HG03039 (cell line): ENCODE data around the gene DMD.

Source experiments
- ATAC-seq: cut with Tn5 transposase; IDR thresholded peaks from one replicate; pipeline ENCODE4 v1.9.1; 2021; ENCODE audit warnings: mild to moderate bottlenecking, moderate library complexity; ENCODE audit not compliant: unreplicated experiment

The DMD gene

GRCh38 chrX:31217084-31217483 lies 1994.3 kb downstream of the DMD start:
- ATAC-seq = no peak

- no peak for ATAC-seq
Observed at GRCh38 chrX:31215277-31215815, 1996.0 kb downstream of the DMD start.

DNA sequence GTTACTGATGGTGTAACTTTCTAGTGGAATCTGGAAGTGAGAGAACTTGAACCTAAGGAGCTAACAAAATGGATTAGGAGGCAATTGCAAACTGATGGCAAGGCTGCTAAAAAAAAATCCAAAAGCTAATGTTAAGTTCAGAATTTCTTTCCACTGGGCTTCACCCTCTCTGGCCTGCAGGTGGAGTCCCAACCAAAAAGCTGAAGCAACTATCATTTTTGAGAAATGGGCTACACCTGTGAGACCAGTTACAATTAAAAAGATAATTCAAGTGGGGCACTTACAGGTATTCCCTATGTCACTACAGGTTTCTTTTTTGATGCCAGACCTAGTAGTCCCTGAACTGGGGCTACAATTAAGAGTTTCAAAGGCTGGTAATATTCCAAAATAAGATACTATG lies 1997.4 kb downstream of the DMD start:
- ATAC-seq = no peak

- ATAC-seq = no peak
Observed at GRCh38 chrX:31212856-31213748, 1998.2 kb downstream of the DMD start.

DNA sequence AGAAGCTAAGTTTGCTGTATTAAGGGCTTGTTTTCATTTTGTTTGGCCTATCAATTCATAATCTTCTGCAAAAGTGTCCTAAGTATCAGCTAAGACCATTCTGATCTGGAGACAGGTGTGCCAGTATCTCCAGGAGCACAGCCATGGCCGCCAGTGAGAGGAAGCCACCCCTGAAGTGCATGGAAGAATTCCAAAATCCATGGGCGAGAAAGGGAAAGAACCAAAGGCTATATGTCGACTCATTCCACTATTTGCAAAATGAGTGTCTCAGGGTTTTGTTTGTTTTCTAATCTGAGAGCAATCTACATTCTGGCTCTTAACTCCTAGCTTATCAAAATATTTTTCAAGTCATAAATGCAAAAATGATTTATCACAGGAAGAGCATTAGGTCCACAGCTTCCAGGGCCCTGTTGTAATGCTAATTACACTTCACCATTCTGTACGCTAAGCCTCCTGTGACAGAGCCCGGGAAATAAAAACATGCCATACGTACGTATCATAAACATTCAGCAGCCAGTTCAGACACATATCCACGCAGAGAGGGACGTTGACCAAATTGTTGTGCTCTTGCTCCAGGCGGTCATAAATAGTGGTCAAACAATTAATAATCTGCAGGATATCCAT lies 2002.2 kb downstream of the DMD start:
- no peak for ATAC-seq

DNA sequence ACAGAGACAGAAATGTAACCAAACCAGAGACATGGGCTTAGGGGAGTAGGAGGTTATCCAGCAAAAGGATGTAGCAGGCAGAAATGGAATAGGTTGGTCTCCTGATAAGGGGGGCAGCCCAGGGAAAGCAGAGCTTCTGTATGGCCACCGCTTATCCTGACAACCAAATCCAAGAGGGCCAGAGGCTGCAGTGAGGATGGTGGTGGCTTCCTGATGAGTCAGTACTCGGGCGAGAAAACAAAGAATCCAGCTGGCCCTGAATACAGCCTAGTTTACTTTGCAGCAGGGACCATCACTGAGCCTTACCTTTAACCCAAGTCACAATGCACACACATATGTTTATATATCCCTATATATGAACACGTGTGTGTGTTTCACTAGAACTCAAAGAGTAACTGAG lies 2009.8 kb downstream of the DMD start:
- no peak for ATAC-seq

- no peak for ATAC-seq
Observed at GRCh38 chrX:31200430-31200829, 2010.9 kb downstream of the DMD start.

- ATAC-seq = no peak
Observed at GRCh38 chrX:31199840-31200114, 2011.6 kb downstream of the DMD start.

DNA sequence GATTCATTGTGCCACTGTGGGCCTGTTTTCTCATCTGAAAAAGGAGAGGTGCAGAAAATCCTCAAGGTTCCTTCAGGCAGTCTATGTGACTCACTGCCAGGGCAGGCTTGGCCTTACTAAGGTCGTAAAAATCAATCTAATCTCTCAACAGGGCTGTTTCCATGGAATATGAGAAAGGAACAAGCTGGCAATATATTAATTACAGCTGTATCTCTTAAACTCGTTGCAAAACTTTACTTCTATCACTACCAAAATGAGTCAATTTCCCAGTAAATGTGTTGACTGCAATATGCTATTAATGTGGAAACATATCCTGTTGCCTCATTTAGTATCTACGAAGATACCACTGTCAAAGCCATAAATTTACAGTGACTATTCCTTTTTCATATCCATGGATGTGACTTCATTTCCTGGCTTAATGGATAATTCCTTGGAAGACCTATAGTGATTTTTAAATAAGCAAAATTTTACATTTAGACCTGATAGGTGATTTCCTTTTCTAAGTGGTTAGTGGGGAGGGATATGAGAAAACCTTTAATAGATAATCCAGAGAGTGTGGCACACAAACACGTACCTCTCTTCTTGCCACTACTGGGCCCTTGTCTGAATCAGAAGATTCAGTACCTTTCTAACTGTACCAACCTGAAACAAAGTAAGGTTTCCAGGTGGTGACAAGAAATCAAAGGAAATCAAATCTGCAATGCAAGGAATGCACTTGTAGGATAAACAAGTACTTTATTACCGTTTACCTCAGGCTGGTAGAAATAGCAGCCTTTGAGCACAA lies 2012.1 kb downstream of the DMD start:
- ATAC-seq = no peak

DNA sequence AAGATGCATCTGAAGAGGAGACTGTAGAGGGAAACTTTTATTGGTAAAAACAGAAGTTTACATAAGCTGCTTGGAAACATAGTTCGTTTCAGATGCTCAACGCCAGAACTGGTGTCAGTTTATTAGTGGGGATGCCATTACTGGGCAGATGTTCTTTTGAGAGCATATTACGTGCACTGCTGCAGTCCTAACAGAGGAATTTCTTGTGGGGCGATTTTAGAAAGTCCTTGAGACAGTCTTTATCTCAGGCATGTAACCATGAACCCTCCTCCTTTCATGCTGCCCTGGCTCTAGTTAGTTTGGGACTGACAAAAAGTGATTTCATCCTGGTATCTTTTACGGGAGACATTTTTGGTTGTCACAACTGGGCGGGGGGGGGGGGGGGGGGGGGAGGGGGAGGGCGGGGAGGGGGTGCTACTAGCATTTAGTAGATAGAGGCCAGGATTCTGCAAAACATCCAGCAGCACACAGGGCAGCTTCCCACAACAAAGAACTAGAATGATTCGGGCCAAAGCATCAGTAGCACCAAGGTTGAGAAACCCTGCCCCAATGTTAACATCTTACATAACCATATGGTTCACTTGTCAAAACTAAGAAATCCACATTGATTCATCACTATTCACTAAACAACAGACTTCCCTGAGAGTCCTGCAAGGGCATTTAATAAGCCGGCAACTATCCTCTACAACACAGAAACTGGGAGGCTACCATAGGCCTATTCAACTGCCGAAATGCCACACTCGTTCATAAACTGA lies 2021.0 kb downstream of the DMD start:
- ATAC-seq = no peak

- no peak for ATAC-seq
Observed at GRCh38 chrX:31186693-31187338, 2024.5 kb downstream of the DMD start.

DNA sequence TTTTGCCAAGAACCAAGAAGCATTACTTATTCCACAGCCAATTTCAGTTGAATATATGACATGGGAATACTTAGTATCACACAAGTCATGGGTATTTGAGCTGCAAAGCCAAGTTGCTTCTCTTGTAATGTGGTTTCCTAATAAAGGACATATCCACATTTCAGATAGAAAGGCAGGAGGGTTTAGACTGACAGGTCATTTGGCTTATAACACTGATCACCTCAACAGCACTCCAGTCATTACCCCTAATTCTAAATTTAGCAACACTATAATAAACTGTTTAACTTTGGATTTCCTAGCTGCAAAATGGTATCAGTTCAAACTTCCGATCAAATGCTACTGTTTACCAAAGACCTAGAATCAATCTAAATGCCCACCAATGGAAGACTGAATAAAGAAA lies 2025.5 kb downstream of the DMD start:
- no peak for ATAC-seq

- ATAC-seq = no peak
Observed at GRCh38 chrX:31181377-31182000, 2029.9 kb downstream of the DMD start.

GRCh38 chrX:31179203-31179602 lies 2032.1 kb downstream of the DMD start:
- ATAC-seq = no peak

DNA sequence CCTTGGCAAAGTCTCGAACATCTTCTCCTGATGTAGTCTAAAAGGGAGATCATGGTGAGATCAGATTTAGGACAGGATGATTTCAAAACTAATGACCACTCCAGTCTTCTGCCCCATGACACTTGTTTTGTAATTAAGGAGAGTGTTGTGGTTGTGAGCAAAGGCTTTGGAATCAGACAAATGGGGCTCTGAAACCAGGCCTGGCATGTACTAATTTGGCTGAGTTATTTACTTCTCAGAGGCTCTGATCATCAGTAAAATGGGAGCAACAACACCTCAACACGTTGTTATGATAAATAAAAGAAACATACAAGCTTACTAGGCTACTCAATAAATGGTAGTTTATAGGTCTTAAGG lies 2032.6 kb downstream of the DMD start:
- no peak for ATAC-seq

- ATAC-seq = peak; percentile 62
Observed at GRCh38 chrX:31178064-31178768, 2033.1 kb downstream of the DMD start.

DNA sequence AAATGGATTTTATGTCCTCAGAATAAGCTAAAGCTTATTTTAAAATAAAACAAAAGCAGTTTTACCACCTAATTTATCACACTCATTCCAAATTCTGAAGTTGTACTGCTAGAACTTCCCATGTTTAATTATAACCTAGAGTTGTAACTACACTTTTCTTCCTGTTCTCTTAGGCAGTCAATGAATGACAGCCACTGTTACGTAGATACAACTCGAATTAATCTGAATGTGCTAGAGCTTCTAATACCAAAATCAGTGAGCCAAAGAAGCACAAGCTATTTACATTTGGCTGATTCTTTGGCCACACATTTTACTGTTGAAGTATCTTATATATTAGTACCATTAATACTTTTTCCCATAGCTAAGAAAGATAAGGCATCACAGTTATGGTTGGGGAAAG lies 2040.6 kb downstream of the DMD start:
- no peak for ATAC-seq

- peak; percentile 98 for ATAC-seq
Observed at GRCh38 chrX:31168551-31168950, 2042.8 kb downstream of the DMD start.

GRCh38 chrX:31166832-31167231 lies 2044.5 kb downstream of the DMD start:
- no peak for ATAC-seq
